OCI-LY7 (cell line): ENCODE data around the gene C12orf42.

Source experiments
- EZH2phosphoT487 ChIP-seq: fragments of 200-600 bp; sonication (generic); IDR thresholded peaks from 2 replicates; pipeline ENCODE4 v1.6.1; 2018; ENCODE audit warnings: low read depth, borderline replicate concordance, mild to moderate bottlenecking, mixed run types, antibody characterized with exemption, low read length, moderate library complexity, mixed read lengths
- TF ChIP-seq, protein P1 (sequence below): fragments of 200-600 bp; sonication (generic); conservative IDR thresholded peaks from 2 replicates; pipeline ENCODE4 v1.5.1; 2014; ENCODE audit warnings: mild to moderate bottlenecking, antibody characterized with exemption, low read length, moderate library complexity, mixed read lengths

DNA sequence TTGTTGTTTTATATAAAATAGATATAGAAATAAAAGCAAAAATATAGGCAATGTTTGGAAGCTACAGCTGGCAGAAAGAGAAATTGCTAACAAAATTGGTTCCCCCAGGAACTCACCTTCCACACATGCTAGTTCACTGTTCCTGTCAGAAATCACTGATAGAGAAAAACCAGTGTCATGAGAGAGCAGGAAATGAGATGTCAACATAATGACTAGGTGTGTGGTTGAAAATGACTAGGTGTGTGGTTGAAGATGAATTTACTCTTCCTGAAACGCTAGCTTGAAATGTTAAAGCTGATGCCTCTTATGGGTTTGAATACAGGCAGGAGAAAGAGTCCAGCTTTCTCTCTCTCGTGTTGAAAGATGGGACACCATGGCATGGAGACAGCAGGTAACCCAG is 216.3 kb downstream of the C12orf42 start:
- TF ChIP-seq, protein P1, sequence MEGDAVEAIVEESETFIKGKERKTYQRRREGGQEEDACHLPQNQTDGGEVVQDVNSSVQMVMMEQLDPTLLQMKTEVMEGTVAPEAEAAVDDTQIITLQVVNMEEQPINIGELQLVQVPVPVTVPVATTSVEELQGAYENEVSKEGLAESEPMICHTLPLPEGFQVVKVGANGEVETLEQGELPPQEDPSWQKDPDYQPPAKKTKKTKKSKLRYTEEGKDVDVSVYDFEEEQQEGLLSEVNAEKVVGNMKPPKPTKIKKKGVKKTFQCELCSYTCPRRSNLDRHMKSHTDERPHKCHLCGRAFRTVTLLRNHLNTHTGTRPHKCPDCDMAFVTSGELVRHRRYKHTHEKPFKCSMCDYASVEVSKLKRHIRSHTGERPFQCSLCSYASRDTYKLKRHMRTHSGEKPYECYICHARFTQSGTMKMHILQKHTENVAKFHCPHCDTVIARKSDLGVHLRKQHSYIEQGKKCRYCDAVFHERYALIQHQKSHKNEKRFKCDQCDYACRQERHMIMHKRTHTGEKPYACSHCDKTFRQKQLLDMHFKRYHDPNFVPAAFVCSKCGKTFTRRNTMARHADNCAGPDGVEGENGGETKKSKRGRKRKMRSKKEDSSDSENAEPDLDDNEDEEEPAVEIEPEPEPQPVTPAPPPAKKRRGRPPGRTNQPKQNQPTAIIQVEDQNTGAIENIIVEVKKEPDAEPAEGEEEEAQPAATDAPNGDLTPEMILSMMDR: no peak
- TF ChIP-seq EZH2phosphoT487: no peak
